HT1080 (cell line): Measurements from ENCODE around the gene SATL1. TPM values are rescaled to one million over a fixed set of nuclear protein-coding genes. Genes with fewer than 3 reads are reported as not detected.
"Not testable (repeated sequence)": the region's sequence is repeated elsewhere in the genome, so short reads cannot be mapped to it uniquely, and the experiment has no call there.

Experiments
- DNase-seq: peaks from one replicate; pipeline ENCODE4 v3.0.0-alpha.2; 2015; ENCODE audit warnings: low read depth
- polyA plus RNA-seq, 2 experiments: library from polyadenylated mRNA; depleted of rRNA; stranded (reverse); fragments of >200 nt; gene quantifications; 2 replicates each; pipeline ENCODE4 v1.2.3, GENCODE V29; 2015
- total RNA-seq: library from RNA; depleted of rRNA; stranded (reverse); fragments of >200 nt; shearing (Covaris generic); gene quantifications from 2 replicates; pipeline ENCODE4 v1.2.3, GENCODE V29; 2014; rRNA removed

SATL1 gene, protein sequence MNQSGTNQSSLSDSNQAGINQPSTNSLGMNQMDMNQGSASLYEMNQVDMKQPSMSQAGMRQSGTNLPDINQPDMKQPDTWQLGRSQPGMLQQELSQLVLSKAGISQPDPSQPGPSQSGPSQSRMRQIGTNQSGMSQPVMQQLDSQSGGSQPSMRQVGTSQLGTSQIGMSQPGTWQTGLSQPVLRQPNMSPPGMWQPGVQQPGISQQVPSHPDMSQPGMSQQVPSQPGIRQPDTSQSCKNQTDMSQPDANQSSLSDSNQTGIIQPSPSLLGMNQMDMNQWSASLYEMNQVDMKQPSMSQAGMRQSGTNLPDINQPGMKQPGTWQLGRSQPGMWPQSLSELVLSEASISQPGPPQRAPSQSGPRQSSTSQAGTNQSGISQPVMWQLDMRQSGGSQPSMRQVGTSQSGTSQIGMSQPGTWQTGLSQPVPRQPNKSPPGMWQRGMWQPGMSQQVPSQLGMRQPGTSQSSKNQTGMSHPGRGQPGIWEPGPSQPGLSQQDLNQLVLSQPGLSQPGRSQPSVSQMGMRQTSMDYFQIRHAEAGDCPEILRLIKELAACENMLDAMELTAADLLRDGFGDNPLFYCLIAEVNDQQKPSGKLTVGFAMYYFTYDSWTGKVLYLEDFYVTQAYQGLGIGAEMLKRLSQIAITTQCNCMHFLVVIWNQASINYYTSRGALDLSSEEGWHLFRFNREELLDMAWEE
- not detected in 2 replicates for total RNA-seq
- 0.06 and 0.12 TPM in 2 replicates for polyA plus RNA-seq (2015; cell fraction: cytosol; rRNA removed)
- not detected in 2 replicates for polyA plus RNA-seq (2015; cell fraction: nucleus; rRNA removed)

DNA sequence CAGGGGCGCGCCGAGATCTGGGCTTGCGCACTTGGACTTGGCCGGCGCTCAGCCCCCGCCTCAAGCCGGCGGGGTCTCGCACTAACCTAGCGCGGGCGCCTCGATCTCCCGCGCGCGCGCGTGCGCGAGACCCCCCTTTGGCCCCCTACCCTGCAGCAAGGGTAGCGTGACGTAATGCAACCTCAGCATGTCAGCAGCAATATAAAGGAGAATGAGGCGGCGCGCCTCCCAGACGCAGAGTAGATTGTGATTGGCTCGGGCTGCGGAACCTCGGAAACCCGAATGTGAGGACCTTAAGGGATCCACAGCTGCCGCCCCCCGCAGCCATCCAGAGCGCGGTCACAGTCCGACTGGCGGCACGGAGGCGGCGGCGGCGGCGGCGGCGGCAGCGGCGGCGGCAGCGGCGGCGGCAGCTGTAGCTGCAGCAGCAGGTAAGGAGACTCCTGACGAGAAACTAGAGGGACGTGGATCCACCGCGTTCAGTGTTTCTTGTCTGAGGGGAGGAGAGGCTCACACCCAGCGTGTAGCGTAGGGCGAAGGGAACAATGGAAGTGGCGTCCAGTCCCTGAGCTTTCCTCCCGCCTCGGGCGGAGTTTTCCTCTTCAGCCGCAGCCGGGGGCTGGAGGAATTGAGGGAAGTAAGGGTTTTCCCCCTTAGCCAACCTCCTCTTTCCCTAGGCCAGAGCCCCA, at the start of gene SATL1, which contains the start of gene ZNF711:
Gene SATL1, minus strand, starts transcription at position 19 of the 689 bp plus-strand sequence. CDS start 134,811 bp downstream, outside the sequence.
Gene ZNF711, plus strand, starts transcription at position 231 of the 689 bp plus-strand sequence. CDS start 3,582 bp downstream, outside the sequence.
- no peak for DNase-seq

DNA sequence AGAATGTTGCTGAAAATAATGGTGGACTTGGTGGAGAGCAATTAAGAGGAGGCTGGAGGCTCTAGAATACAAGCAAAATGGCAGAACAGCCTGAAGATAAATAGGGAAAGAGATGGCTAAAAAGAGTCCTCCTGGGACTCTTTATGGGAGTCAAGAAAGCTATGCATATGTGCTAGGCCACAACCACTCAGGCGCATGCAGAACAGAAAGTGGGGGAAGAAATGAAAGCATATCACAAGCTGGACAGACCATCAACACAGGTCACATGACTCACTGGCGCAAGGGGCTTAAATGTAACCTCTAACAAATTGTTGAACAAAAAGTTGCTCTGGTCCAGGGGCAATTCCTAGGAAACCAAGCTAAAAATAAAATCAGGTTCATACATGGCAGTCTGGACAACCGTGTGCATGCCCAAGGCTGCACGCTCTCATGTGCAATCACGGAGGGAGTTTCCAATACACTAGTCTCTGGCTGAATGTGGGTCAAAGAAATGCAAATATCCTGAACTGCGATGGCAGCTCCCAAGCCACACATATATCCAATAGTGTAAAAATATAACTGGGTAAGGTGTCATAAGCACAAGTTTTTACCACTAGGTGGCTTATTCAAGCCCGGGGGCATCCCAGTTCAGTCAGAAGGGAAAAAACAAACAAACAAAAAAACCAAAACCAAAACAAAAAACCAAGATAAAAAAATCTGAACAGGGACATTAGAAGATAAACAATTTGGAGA, 45.6 kb upstream of the SATL1 start:
- DNase-seq, result no peak

GRCh38 chrX:85285286-85285685, 41.7 kb upstream of the SATL1 start:
- DNase-seq, result not testable (repeated sequence)

- DNase-seq, result peak; percentile 1
Observed at GRCh38 chrX:85244450-85245211, 1.1 kb upstream of the SATL1 start.

DNA sequence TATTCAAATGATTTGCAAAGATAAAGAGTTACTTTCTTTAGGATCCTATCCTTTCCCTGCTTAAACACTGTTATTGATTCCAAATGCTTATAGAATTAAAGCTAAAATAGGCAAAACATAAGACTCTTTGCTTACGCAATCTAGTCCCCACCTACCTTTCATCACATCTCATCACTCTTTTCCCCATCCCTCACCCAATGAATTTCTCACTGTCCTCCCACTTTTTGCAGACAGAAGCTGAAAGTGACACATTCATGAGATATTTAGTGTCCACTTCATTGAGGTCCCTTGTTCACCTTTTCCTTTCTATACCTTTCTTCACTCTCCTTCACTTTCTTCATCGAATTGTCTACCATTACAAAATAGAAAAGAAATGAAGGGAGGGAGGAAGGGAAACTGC, 424 bp downstream of the SATL1 start:
- no peak for DNase-seq

DNA sequence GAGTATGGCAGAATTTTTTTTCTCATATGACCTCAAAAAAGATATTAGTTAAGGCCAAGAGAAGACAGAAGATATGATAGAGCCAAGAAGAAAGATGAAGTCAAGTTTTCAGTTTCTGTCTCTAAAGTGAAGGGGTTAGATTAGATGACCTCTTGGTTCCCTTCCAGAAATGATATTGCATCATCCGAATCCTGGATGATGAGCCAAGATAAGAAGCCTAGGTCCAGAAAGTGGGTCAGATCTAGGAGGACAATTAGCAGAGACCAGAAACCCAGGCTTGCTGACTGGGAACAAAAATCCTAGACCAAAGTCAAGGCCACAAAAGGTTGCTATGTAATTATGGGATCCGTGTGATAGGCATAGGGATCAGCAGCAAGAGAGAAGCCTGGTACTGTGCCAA, 20.2 kb downstream of the SATL1 start:
- DNase-seq, result no peak

GRCh38 chrX:85221361-85221760, 22.2 kb downstream of the SATL1 start:
- DNase-seq, result no peak

DNA sequence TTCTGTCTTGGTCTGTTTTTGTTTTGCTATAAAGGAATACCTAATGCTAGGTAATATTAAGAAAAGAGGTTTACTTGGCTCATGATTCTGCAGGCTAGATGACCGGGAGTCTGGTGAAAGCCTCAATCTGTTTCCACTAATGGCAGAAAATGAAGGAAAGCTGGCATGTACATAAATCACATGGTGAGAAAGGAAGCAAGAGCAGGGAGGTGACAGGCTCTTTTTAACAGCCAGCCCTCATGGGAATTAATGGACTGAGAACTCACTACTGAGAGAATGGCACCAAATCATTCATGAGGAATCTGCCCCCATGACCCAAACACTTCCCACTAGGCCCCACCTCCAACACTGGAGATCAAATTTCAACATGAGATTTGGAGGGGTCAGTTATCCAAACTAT, 27.6 kb downstream of the SATL1 start:
- DNase-seq, result no peak

DNA sequence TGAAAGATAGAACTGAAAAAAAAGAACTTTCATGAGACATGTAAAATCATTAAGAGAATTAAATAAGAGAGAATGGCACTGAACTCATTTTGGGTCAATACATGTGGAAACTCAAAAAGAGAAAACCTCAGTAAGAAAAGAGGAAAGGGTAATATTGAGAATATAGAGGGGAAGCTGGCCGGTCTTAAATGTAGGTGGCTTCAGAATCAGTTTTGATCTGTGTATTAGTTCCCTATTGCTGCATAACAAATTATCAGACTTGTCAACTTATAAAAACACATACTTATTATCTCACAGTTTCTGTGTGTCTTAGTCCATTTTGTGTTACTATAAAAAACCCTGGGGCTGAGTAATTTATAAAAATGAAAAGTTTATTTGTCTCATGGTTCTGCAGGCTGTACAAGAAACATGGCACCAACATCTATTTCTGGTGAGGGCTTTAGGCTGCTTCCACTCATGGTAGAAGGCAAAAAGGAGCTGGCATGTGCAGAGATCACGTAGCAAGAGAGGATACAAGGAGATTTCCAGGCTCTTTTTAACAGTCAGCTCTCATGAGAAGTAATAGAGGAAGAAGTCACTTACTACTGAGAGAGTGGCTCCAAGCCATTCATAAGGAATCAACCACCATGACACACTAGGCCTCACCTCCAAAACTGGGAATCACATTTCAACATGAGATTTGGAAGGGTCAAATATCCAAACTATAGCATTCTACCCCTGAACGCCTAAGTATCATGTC, 29.6 kb downstream of the SATL1 start:
- DNase-seq, result no peak

DNA sequence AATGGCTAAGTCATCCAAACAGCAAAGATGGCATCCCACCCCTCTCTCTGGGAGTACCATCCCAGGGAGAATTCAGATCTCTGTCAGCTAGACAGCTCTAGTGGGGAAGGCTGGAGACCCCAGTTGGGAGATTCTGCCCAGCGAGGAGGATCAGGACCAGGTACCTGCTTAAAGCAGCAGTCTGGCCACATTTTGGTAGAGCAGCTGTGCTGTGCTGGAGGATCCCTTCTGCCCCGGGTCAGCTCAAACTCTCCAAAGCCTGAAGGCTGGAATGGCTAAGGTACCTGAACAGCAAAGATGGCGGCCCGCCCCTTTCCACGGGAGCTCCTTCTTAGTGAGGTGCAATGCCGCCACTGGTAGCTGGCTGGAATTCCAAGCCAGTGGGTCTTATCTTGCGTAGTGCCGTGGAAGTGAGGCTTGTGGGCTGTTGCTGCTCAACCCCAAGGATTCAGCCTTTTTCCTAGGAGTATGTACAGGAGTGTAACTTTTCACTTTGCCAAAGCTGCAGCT, 40.1 kb downstream of the SATL1 start:
- no peak for DNase-seq

- no peak for DNase-seq
Observed at GRCh38 chrX:85196319-85196718, 47.3 kb downstream of the SATL1 start.

- no peak for DNase-seq
Observed at GRCh38 chrX:85159644-85160043, 83.9 kb downstream of the SATL1 start.

DNA sequence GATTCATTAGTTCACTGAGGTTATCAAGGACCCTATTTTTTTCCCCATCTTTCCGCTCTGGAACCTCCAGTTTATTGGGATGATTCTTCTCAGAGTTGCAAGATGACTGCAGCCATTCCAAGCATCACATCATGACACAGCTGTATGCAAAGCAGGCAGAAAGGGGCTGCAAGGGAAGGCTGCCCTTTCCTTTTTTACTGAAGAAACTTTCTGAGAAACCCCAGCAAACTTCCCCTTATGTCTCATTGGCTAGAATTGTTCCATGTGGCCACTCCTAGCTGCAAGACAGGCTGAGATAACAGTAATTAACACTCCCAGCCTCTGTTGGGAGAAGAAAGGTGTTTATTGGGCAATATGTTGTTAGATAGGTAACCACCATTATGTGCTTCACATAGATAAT, 102.6 kb downstream of the SATL1 start:
- no peak for DNase-seq

DNA sequence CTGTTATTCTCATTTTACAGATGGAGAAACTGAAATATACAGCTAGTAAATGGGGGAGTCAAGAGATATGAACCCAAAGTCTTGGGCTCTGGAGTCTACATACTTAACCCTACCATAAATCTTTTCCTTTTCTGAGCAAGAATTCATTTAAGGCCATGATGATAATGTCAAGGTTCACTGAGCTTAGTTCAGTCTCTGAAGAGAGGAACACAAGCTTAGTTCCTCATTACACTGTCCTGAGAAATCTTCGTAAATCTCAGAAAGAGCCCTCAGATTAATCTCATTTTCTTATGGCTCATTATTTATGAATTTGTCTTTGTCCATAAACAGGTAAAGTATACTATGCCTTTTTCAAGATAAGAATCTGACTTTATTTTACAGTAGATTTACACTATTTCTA, 104.2 kb downstream of the SATL1 start:
- DNase-seq, result no peak

DNA sequence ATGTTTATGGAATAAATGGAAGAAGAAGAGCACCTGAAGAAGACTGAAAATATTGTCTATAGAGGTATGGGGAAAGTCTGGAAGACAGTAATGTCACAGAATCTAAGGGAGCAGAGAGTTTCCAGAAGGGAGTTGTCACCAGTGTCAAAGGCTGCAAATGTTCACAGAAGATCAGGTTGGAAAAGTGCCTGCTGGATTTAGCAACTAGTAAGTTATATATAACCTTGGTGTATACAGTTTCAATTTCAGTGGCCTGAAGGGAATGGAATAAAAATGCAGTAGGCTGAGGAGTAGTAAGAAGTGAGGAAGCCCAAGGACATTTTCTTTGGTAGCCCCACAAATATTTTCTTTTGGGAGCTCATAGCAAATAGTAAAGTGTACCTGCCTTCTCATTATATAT, 107.2 kb downstream of the SATL1 start:
- no peak for DNase-seq

- no peak for DNase-seq
Observed at GRCh38 chrX:85115252-85115651, 128.3 kb downstream of the SATL1 start.

GRCh38 chrX:85114776-85115175, 128.8 kb downstream of the SATL1 start:
- no peak for DNase-seq

- no peak for DNase-seq
Observed at GRCh38 chrX:85114171-85114570, 129.4 kb downstream of the SATL1 start.

DNA sequence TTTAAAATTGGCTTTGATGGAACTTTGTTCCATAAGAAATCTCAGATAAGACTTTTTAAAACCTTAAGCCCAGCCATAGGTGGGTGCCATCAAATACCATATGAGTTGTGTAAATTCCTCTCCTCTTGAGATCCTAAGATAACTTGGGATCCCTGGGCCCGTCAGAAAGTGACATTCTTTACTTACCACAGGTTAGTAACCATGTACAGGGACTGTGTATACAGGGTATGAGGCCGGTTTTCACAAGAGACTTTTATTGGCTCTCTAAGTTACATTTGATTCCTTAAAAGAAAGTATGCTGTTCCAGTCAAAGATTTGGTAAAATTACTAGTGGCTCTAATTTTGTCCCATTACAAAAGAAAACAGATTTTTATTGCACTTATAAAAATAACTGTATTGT, 129.8 kb downstream of the SATL1 start:
- no peak for DNase-seq
